C4-2B (cell line): Measurements from ENCODE around the gene GRB10.

Experiments used
- H3K27ac ChIP-seq: fragments of 450-650 bp; 2 replicates; pipeline ENCODE4 v1.5.1; 2017
- CTCF ChIP-seq: fragments of 450-650 bp; conservative IDR thresholded peaks from 2 replicates; pipeline ENCODE4 v1.5.1; 2017; ENCODE audit warnings: mild to moderate bottlenecking
- ZFX ChIP-seq: fragments of 450-650 bp; IDR thresholded peaks from 2 replicates; pipeline ENCODE4 v1.6.1; 2017

Gene GRB10

DNA sequence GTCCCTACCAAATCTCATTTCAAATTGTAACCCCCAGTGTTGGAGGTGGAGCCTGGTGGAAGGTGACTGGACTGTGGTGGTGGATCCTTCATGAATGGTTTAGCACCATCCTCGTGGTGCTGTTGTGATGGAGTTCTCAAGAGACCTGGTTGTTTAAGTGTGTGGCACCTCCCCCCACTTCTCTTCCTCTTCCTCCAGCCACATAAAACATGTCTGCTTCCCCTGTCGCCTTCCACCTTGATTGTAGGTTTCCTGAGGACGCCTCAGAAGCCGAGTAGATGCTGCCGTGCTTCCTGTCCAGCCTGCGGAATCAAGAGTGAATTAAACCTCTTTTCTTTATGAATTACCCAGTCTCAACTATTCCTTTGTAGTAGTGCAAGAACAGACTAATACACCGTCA, 21.0 kb downstream of the GRB10 start:
- H3K27ac ChIP-seq = no peak overlapping the region
- TF ChIP-seq ZFX (no peak), CTCF (no peak)

DNA sequence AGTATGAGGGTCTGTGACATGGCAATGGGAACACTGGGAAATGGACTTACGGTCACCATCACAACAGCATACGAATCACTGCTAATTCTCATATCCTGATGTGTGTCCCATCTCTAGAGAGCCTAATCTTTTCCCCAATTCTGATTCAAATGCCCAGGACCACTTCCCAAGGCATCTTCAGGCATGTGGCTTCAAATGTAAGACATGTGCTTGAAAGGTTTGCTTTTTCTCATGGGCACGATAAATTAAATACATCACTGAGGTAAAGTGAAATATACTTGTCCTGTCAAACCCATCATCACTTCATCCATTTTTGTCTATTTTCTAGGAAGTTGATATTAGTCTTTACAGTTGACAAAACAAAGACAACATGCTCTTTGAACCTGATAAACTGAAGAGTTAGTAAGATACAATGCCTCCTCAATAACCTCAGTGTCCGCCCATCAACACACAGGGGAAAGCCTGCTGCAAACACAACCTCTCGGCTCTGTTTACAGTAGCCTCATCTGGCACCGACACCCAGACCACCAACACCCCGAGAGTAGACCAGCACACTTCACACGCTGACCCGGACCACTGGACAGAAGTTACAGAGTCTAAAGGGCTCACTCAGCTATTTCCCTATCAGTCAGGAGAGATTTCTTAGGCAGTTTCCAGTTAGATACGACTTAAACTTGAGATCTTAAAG, 24.8 kb downstream of the GRB10 start:
- TF ChIP-seq ZFX (no peak), CTCF (no peak)
- H3K27ac ChIP-seq = no peak overlapping the region

DNA sequence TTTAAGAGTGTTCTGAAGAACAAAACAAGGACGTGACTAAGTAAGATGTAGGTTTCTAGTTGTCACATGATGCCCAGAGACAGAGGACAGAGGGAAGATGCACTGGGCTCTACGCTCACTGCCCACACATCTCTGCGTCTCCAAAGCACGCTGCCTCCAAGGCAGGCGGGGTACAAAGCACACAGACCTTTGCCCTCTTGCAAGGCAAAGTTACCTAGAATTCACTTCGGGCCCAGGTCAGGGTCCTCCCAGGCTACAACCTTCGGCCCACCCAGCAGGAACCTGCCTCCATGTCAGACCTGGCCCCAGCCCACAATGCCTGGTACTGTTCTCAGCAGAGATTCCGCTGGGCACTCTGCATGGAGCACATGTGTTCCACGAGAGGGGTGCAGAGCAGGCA, 26.5 kb downstream of the GRB10 start:
- no peak overlapping the region for H3K27ac ChIP-seq
- no peak for TF ChIP-seq CTCF
- TF ChIP-seq ZFX = no peak

DNA sequence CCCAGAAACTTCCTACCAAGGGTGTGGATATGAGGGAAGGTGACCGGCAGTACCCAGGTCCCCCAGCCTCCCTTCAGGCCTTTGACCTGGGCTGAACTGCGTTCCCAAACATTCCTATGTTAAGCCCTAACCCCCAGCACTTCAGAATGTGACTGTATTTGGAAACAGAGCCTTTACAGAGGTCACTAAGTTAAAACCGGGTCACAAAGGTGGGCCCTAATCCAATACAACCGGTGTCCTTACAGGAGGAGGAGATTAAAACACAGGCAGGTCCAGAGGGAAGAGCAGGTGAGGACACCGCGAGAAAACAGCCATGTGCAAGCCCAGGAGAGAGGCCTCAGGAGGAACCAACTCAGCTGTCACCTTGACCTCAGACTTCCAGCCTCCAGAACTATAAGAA, 28.0 kb downstream of the GRB10 start:
- H3K27ac ChIP-seq = no peak overlapping the region
- TF ChIP-seq ZFX = no peak
- TF ChIP-seq CTCF = no peak

- TF ChIP-seq ZFX (no peak), CTCF (no peak)
Measured at GRCh38 chr7:50754241-50754640, 28.5 kb downstream of the GRB10 start.

GRCh38 chr7:50752422-50752821, 30.3 kb downstream of the GRB10 start:
- TF ChIP-seq ZFX (no peak), CTCF (no peak)
- H3K27ac ChIP-seq = no peak overlapping the region

More at GRCh38 chr7:50754241-50754640, 28.5 kb downstream of the GRB10 start:
- no peak overlapping the region for H3K27ac ChIP-seq

DNA sequence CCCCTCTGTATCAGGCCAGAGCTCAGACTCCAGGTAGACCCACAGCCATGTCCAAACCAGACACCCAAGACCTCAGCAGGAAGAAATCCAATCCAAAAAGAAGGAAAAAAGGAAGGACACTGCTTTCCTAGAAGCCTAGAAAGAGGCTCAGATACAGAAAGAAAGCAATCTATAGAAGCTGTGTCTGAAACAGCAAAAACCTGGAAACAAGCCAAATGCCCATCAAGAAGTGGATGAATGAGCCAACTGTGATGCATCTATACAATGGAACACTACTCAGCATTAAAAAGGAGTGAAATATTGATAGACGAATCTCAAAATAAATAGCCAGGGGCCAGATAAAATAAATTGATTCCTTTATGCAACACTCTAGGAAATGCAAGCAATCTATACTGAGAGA, 31.6 kb downstream of the GRB10 start:
- H3K27ac ChIP-seq = no peak overlapping the region
- TF ChIP-seq CTCF (no peak), ZFX (no peak)
